Activated CD4-positive, alpha-beta T cell treated with anti-CD3 and anti-CD28 coated beads for 36 hours (primary cell): Measurements from ENCODE around the gene TTC21A. TPM values are rescaled to one million over a fixed set of nuclear protein-coding genes. Genes with fewer than 3 reads are reported as not detected.

Experiments
- ATAC-seq: fragments of 200-7000 bp; cut with Tn5 transposase; one replicate; pipeline ENCODE4 v1.10.0; 2021; ENCODE audit warnings: mild to moderate bottlenecking, moderate library complexity
- CTCF ChIA-PET: fragments of 350-600 bp; sonication (Branson Sonifier 250); formaldehyde crosslinking; loops from one replicate; lab custom pipeline; 2021; ENCODE audit warnings: antibody characterized with exemption; lab: Charles Lee
- POLR2A ChIA-PET: fragments of 350-600 bp; sonication (Branson Sonifier 250); formaldehyde crosslinking; loops from one replicate; lab custom pipeline; 2021; ENCODE audit warnings: antibody characterized with exemption, inconsistent platforms; lab: Charles Lee
- DNase-seq: peaks from one replicate; pipeline ENCODE4 v3.0.0-alpha.2; 2020
- H3K27ac Mint-ChIP-seq: one replicate; pipeline ENCODE4 v1.8.0; 2021; ENCODE audit warnings: mixed read lengths
- H3K27me3 Mint-ChIP-seq: one replicate; pipeline ENCODE4 v1.8.0; 2021; ENCODE audit warnings: mixed read lengths
- H3K36me3 Mint-ChIP-seq: one replicate; pipeline ENCODE4 v1.8.0; 2021; ENCODE audit warnings: low read depth, mixed read lengths
- H3K4me1 Mint-ChIP-seq: one replicate; pipeline ENCODE4 v1.8.0; 2021; ENCODE audit warnings: mixed read lengths
- H3K4me3 Mint-ChIP-seq: one replicate; pipeline ENCODE4 v1.8.0; 2021; ENCODE audit warnings: mild to moderate bottlenecking, moderate library complexity, mixed read lengths
- H3K9me3 Mint-ChIP-seq: one replicate; pipeline ENCODE4 v1.8.0; 2021; ENCODE audit warnings: low read depth, mixed read lengths
- intact Hi-C, 2 experiments: fragments of 100-400 bp; cut with DNase I in 1 of 2; cut with micrococcal nuclease in 1 of 2; formaldehyde crosslinking; loops; one replicate each; pipeline versions ENCODE4 v1.14.2 to v1.15.1; 2022 to 2024; cut with DNase I, micrococcal nuclease
- total RNA-seq, 2 experiments: library from RNA; stranded (reverse); gene quantifications; one replicate each; pipeline ENCODE4 v1.2.3, GENCODE V29; 2021

Gene TTC21A
- total RNA-seq, 2 experiments from 2014 or later: 1.8 to 2.3 TPM

GRCh38 chr3:39154280-39155021, 47.0 kb downstream of the TTC21A start:
- intact Hi-C loops: no loop called here

GRCh38 chr3:39156421-39156820, 48.9 kb downstream of the TTC21A start:
- Mint-ChIP-seq H3K4me3 (no peak overlapping the region), H3K9me3 (no peaks in the 10 kb centered on the region), H3K27ac (peak overlapping the region; percentile 40), H3K36me3 (peaks cover 13% of the 10 kb centered on the region), H3K27me3 (no peaks in the 10 kb centered on the region), H3K4me1 (peaks cover 23% of the 10 kb centered on the region)
- no peak for DNase-seq
- POLR2A ChIA-PET: no interaction called here
- CTCF ChIA-PET: interaction anchor here (1.0 to 1.9 kb wide), 3 partner anchors 10 to 34 kb away, joined by 3 to 8 read pairs (median 4); no protein-coding TSS in a partner anchor
- no peak for ATAC-seq
- intact Hi-C loops: no loop called here

More at GRCh38 chr3:39154280-39155021, 47.0 kb downstream of the TTC21A start:
- H3K27me3 Mint-ChIP-seq: no peaks in the 10 kb centered on the region
- ATAC-seq: no peak
- peak overlapping the region; percentile 80 for H3K27ac Mint-ChIP-seq
- peaks cover 42% of the 10 kb centered on the region for H3K4me1 Mint-ChIP-seq
- CTCF ChIA-PET: interaction anchor here (1.9 kb wide), 1 partner anchor 12 kb away, joined by 8 read pairs; no protein-coding TSS in a partner anchor
- peaks cover 32% of the 10 kb centered on the region for H3K36me3 Mint-ChIP-seq
- POLR2A ChIA-PET: interaction anchor here (0.6 kb wide), 1 partner anchor 30 kb away, joined by 3 read pairs; no protein-coding TSS in a partner anchor
- peak; percentile 36 for DNase-seq
- no peaks in the 10 kb centered on the region for H3K9me3 Mint-ChIP-seq
- peak overlapping the region; percentile 74 for H3K4me3 Mint-ChIP-seq

GRCh38 chr3:39157359-39157758, 49.9 kb downstream of the TTC21A start:
- Mint-ChIP-seq H3K4me1 (peaks cover 23% of the 10 kb centered on the region), H3K4me3 (no peak overlapping the region), H3K27ac (no peak overlapping the region), H3K36me3 (peaks cover 3% of the 10 kb centered on the region), H3K9me3 (no peaks in the 10 kb centered on the region), H3K27me3 (no peaks in the 10 kb centered on the region)
- POLR2A ChIA-PET: interaction anchor here (0.6 to 0.7 kb wide), 2 partner anchors 81 to 122 kb away, joined by 3 read pairs; no protein-coding TSS in a partner anchor
- no peak for ATAC-seq
- CTCF ChIA-PET: interaction anchor here (0.7 to 1.5 kb wide), 2 partner anchors 21 to 33 kb away, joined by 3 to 4 read pairs; no protein-coding TSS in a partner anchor
- intact Hi-C loops: no loop called here
- no peak for DNase-seq

GRCh38 chr3:39158148-39158715, 50.8 kb downstream of the TTC21A start:
- Mint-ChIP-seq H3K36me3 (no peaks in the 10 kb centered on the region), H3K4me3 (no peak overlapping the region), H3K27me3 (no peaks in the 10 kb centered on the region), H3K4me1 (peaks cover 23% of the 10 kb centered on the region), H3K27ac (no peak overlapping the region), H3K9me3 (no peaks in the 10 kb centered on the region)
- DNase-seq (no peak), ATAC-seq (no peak)
- ChIA-PET POLR2A (no interaction called here), CTCF (interaction anchor here (0.9 to 1.3 kb wide), 3 partner anchors 9 to 130 kb away, joined by 3 to 4 read pairs (median 4); no protein-coding TSS in a partner anchor)
- intact Hi-C loops: no loop called here

- no peak overlapping the region for H3K4me3 Mint-ChIP-seq
- intact Hi-C loops: no loop called here
- no peak for ATAC-seq
- no peak overlapping the region for H3K27ac Mint-ChIP-seq
- peaks cover 16% of the 10 kb centered on the region for H3K4me1 Mint-ChIP-seq
- no peaks in the 10 kb centered on the region for H3K36me3 Mint-ChIP-seq
- no peaks in the 10 kb centered on the region for H3K9me3 Mint-ChIP-seq
- H3K27me3 Mint-ChIP-seq: no peaks in the 10 kb centered on the region
- POLR2A ChIA-PET: no interaction called here
- DNase-seq: no peak
- CTCF ChIA-PET: interaction anchor here (0.6 to 1.2 kb wide), 2 partner anchors 127 to 270 kb away, joined by 3 to 4 read pairs; no protein-coding TSS in a partner anchor
Observed at GRCh38 chr3:39164414-39164813, 56.9 kb downstream of the TTC21A start.

- Mint-ChIP-seq H3K27ac (no peak overlapping the region), H3K36me3 (no peaks in the 10 kb centered on the region), H3K27me3 (no peaks in the 10 kb centered on the region), H3K4me3 (no peak overlapping the region), H3K9me3 (no peaks in the 10 kb centered on the region), H3K4me1 (peaks cover 16% of the 10 kb centered on the region)
- POLR2A ChIA-PET: no interaction called here
- ATAC-seq: no peak
- CTCF ChIA-PET: interaction anchor here (0.8 to 2.4 kb wide), 3 partner anchors 10 to 26 kb away, joined by 4 to 8 read pairs (median 8); partner anchors contain the start of gene XIRP1
- intact Hi-C loops: no loop called here
- DNase-seq: no peak
Observed at GRCh38 chr3:39165518-39165917, 58.0 kb downstream of the TTC21A start.

GRCh38 chr3:39166134-39166710, 58.7 kb downstream of the TTC21A start:
- Mint-ChIP-seq H3K4me3 (no peak overlapping the region), H3K27me3 (no peaks in the 10 kb centered on the region), H3K36me3 (no peaks in the 10 kb centered on the region), H3K4me1 (peaks cover 16% of the 10 kb centered on the region), H3K27ac (no peak overlapping the region), H3K9me3 (no peaks in the 10 kb centered on the region)
- DNase-seq (no peak), ATAC-seq (peak; percentile 60)
- intact Hi-C loops: no loop called here
- ChIA-PET CTCF (interaction anchor here (1.3 to 3.6 kb wide), 7 partner anchors 8 to 122 kb away, joined by 3 to 17 read pairs (median 8); partner anchors contain the start of gene XIRP1), POLR2A (interaction anchor here (1.7 kb wide), 2 partner anchors 11 to 14 kb away, joined by 6 read pairs; no protein-coding TSS in a partner anchor)

GRCh38 chr3:39166932-39167532, 59.6 kb downstream of the TTC21A start:
- CTCF ChIA-PET: interaction anchor here (0.6 to 3.6 kb wide), 8 partner anchors 8 to 265 kb away, joined by 3 to 17 read pairs (median 7); partner anchors contain the start of gene XIRP1
- ATAC-seq (peak; percentile 62), DNase-seq (no peak)
- intact Hi-C loops: no loop called here
- H3K27ac Mint-ChIP-seq: peak overlapping the region; percentile 37
- no peaks in the 10 kb centered on the region for H3K36me3 Mint-ChIP-seq
- no peak overlapping the region for H3K4me3 Mint-ChIP-seq
- H3K9me3 Mint-ChIP-seq: no peaks in the 10 kb centered on the region
- POLR2A ChIA-PET: interaction anchor here (0.7 to 1.7 kb wide), 3 partner anchors 11 to 26 kb away, joined by 3 to 6 read pairs (median 6); partner anchors contain the start of gene XIRP1
- H3K4me1 Mint-ChIP-seq: peaks cover 16% of the 10 kb centered on the region
- H3K27me3 Mint-ChIP-seq: no peaks in the 10 kb centered on the region

- ChIA-PET POLR2A (interaction anchor here (0.8 to 1.7 kb wide), 2 partner anchors 9 to 10 kb away, joined by 3 to 6 read pairs; no protein-coding TSS in a partner anchor), CTCF (interaction anchor here (0.6 to 3.6 kb wide), 4 partner anchors 9 to 688 kb away, joined by 3 to 17 read pairs (median 6); no protein-coding TSS in a partner anchor)
- Mint-ChIP-seq H3K36me3 (no peaks in the 10 kb centered on the region), H3K4me3 (no peak overlapping the region), H3K9me3 (no peaks in the 10 kb centered on the region), H3K4me1 (peaks cover 16% of the 10 kb centered on the region), H3K27me3 (no peaks in the 10 kb centered on the region), H3K27ac (no peak overlapping the region)
- DNase-seq (no peak), ATAC-seq (no peak)
- intact Hi-C loops: no loop called here
Observed at GRCh38 chr3:39168156-39168780, 60.8 kb downstream of the TTC21A start.

- no peak for ATAC-seq
Observed at GRCh38 chr3:39169712-39170111, 62.2 kb downstream of the TTC21A start.

More at GRCh38 chr3:39169712-39170111, 62.2 kb downstream of the TTC21A start:
- peaks cover 16% of the 10 kb centered on the region for H3K4me1 Mint-ChIP-seq
- H3K27me3 Mint-ChIP-seq: no peaks in the 10 kb centered on the region
- H3K36me3 Mint-ChIP-seq: no peaks in the 10 kb centered on the region
- ChIA-PET POLR2A (no interaction called here), CTCF (interaction anchor here (1.9 kb wide), 1 partner anchor 119 kb away, joined by 9 read pairs; no protein-coding TSS in a partner anchor)
- H3K9me3 Mint-ChIP-seq: no peaks in the 10 kb centered on the region
- intact Hi-C loops: no loop called here
- no peak overlapping the region for H3K4me3 Mint-ChIP-seq
- no peak for DNase-seq
- H3K27ac Mint-ChIP-seq: no peak overlapping the region
